Muscle of leg (tissue), 11 donors: Measurements from ENCODE around the gene SREBF2. TPM values are rescaled to one million over a fixed set of nuclear protein-coding genes. Genes with fewer than 3 reads are reported as not detected.

Source experiments
- DNase-seq: peaks from one replicate; pipeline ENCODE4 v3.0.0; 2013
- H3K27ac ChIP-seq: one replicate; pipeline ENCODE4 v1.5.1; 2013; ENCODE audit warnings: mild to moderate bottlenecking, low read length, control low read depth
- H3K27me3 ChIP-seq: one replicate; pipeline ENCODE4 v1.6.1; 2013; ENCODE audit warnings: low read length; ENCODE audit not compliant: control insufficient read depth, insufficient read depth
- H3K36me3 ChIP-seq: one replicate; pipeline ENCODE4 v1.6.1; 2013; ENCODE audit warnings: low read length; ENCODE audit not compliant: control insufficient read depth, insufficient read depth
- H3K4me1 ChIP-seq: one replicate; pipeline ENCODE4 v1.6.1; 2013; ENCODE audit warnings: low read length; ENCODE audit not compliant: control insufficient read depth, insufficient read depth
- H3K4me3 ChIP-seq: one replicate; pipeline ENCODE4 v1.5.1; 2013; ENCODE audit warnings: low read length, control low read depth
- H3K9me3 ChIP-seq: replicated peaks from 2 replicates; pipeline ENCODE4 v1.6.1; 2013; ENCODE audit warnings: low read depth, low read length; ENCODE audit not compliant: control insufficient read depth
- WGBS: methylation state at CpG from one replicate; pipeline ENCODE4 v1.1.5; 2013; ENCODE audit warnings: missing lambda C conversion rate; ENCODE audit not compliant: insufficient coverage; 5-methylcytosine and 5-hydroxymethylcytosine counted together
- polyA plus RNA-seq, 8 donors: library from polyadenylated mRNA; unstranded; fragments of 120-200 nt; gene quantifications; one replicate each; pipeline versions ENCODE4 v1.2.1 to v1.2.3, GENCODE V29; 2013; ENCODE audit warnings: inconsistent platforms in 1 of 8, low replicate concordance in 1 of 8; ENCODE audit not compliant: insufficient read length in 8 of 8, insufficient read depth in 1 of 8
- total RNA-seq: library from RNA; stranded (reverse); fragments of 120-200 nt; gene quantifications from one replicate; pipeline ENCODE4 v1.2.4, GENCODE V29; 2013

The SREBF2 gene
- total and polyA plus RNA-seq, 9 donors = 30.9 to 106 (median 81.2) TPM

DNA sequence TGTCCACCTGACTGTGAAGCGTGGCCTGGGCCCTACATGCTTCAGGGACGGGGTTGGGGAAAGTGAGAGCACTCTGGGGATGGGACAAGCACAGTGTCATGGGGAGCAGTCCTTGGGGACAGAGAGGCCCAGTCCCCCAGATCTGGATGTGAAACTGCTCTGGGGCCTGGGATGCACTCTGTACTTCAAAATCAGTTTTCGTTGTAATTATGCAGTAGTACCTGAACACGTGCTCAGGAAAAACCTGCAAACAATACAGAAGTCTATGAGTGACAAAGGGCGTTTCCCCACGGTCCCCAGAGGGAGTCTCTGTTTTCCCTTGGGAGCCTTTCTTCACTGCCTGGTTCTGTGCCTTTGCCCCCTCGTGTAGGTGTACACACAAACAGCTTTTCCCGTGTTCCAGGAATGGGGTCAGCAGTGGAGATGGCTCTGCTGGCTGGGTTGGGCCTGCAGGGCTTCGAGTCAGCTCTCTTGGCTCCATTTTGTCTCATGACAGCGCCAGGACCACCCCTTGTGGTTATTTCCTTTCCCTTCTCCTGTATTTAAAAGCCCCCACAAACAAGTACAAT is 98.9 kb downstream of the SREBF2 start:
- Histone ChIP-seq H3K36me3 (no peaks in the 10 kb centered on the region), H3K9me3 (no peaks in the 10 kb centered on the region), H3K27me3 (peaks cover 19% of the 10 kb centered on the region), H3K27ac (no peak overlapping the region), H3K4me3 (no peak overlapping the region), H3K4me1 (peaks cover 12% of the 10 kb centered on the region)
- 63% methylated on average over 6 of the region's 10 CpGs for WGBS
- no peak for DNase-seq

DNA sequence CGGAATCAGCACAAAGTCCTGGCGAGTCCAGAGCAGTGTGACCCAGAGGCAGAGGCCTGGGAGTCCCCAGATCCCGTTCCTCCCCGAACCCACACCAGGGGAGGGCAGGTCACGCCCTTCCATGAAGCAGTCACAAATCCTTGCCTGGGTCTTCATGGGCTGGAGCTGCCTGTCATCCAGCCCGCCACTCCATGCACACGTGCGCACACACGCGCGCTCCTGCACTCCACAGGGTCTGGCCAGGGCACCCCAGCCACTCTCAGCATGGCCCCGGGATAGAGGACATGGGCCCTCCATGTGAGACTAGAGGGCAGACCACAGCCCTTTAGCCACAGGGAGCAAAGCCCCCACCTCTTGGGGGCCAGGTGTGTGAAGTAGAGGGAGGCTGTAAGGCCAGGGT is 99.4 kb downstream of the SREBF2 start:
- Histone ChIP-seq H3K4me1 (peaks cover 12% of the 10 kb centered on the region), H3K9me3 (no peaks in the 10 kb centered on the region), H3K27me3 (peaks cover 13% of the 10 kb centered on the region), H3K4me3 (no peak overlapping the region), H3K27ac (no peak overlapping the region), H3K36me3 (peaks cover 3% of the 10 kb centered on the region)
- no peak for DNase-seq
- 80% methylated on average over 12 of the region's 12 CpGs for WGBS

DNA sequence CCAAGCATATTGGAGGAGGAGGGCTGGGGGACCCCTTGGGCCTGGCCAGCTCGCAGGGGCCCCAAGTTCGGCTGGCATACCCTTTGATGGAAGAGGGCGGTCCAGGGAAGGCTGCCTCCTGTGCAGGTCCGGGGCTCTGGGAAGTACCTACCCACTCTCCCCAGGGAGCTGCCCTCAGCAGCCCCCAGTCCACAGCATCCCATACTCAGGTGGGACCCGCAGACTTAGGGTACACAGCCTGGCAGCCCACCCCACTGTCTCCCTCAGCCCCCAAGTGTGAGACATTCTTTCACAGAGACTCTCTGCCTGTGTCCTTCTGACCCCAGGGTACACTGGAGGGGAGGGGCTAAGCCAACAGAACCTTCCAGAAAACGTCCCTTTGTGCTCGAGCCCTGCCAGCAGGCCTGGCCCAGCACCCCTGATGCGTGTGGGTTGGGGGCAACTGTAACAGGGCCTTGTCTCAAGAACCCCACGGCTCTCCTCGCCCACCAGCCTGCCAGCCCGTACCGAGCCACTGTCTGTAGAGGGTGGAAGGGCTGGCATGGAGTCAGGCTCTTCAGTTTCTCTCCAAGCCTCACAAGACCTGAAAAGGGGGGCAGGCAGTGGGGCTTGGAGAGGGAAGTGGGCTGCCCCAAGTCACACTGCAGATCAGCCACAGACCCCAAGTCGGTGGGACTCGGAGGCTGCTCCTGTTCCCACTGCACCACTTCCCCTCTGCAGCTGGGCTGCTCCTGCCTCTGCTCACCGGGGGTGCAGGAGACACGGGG is 100.7 kb downstream of the SREBF2 start:
- no peak for DNase-seq
- Histone ChIP-seq H3K36me3 (peaks cover 3% of the 10 kb centered on the region), H3K4me3 (no peak overlapping the region), H3K27me3 (peaks cover 2% of the 10 kb centered on the region), H3K9me3 (no peaks in the 10 kb centered on the region), H3K4me1 (peaks cover 12% of the 10 kb centered on the region), H3K27ac (no peak overlapping the region)
- 59% methylated on average over 10 of the region's 16 CpGs for WGBS

DNA sequence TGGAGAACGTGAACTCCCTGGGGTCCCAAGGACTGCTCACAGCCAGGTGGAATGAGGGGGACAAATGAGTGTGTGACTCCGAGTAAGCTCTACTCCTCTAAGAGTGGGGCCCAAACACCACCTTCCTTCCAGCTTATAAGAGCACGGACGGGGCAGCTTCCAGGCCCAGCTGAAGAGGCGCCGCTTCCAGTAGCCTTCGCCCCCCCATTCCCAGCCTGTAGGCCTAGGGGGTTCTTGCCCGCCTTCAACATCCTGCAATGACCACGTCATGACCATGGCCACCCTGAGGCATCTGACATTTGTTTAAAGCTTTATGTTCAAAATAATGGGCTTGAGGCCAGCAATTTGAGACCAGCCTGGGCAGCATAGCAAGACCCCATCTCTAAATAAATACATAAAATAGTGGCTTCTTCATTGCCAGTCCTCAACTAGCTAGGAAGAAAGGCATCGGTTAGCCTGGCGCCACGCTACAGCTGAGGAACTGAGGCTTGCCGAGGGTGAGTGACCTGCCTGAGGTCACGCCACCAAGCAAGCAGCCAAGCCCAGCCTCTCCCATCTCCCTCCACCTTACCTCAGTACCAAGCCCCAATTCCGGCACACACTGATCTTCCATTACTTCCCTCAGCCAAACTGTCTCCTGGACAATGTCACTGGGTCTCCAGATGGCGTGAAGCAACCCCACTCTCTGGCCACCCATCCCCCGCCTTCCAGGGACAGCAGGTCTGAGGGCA is 101.5 kb downstream of the SREBF2 start:
- no peaks in the 10 kb centered on the region for H3K27me3 ChIP-seq
- H3K4me1 ChIP-seq = peaks cover 13% of the 10 kb centered on the region
- H3K27ac ChIP-seq = no peak overlapping the region
- no peak for DNase-seq
- H3K36me3 ChIP-seq = peaks cover 3% of the 10 kb centered on the region
- no peaks in the 10 kb centered on the region for H3K9me3 ChIP-seq
- no peak overlapping the region for H3K4me3 ChIP-seq
- WGBS = 89% methylated on average over 11 of the region's 17 CpGs

DNA sequence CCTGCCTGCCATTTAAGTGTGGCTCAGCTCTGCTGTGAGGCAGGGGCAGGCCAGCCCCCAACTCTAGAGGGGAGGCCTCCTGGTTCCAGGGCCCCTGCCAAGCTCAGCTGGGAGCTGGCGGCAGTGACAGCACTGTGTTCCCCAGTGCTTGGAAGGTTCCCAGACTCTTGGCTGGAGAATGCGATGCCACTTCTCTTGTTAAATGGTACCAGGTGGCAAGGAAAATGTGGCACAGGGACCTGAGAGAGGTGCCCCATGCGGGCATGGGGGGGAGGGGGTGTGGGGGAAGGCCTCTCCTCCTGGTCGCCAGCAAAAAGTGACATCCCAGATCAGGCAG is 102.1 kb downstream of the SREBF2 start:
- Histone ChIP-seq H3K4me3 (no peak overlapping the region), H3K27me3 (no peaks in the 10 kb centered on the region), H3K9me3 (no peaks in the 10 kb centered on the region), H3K27ac (no peak overlapping the region), H3K4me1 (peaks cover 14% of the 10 kb centered on the region), H3K36me3 (peaks cover 3% of the 10 kb centered on the region)
- DNase-seq = no peak
- WGBS = 69% methylated on average over 2 of the region's 4 CpGs

DNA sequence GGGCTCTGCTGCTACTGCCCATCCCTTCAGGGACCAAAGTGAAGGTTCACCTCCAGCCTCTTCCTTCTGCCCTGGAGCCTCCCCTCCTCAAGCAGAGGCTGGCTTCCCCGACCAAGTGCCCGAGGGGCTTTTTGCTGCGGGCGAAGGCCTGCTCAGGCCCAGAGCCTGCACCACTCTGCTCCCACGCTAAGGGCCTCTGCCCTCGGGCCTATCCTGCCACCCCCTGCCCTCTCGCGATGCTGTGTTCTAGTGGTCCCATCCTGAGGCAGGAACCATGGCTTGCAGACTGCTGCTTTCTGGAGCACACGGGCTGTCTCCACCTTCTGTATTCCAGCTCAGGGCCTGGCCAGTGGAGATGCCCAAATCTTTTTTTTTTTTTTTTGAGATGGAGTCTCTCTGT is 102.6 kb downstream of the SREBF2 start:
- H3K27ac ChIP-seq = no peak overlapping the region
- DNase-seq = no peak
- no peak overlapping the region for H3K4me3 ChIP-seq
- H3K27me3 ChIP-seq = no peaks in the 10 kb centered on the region
- 89% methylated on average over 7 of the region's 9 CpGs for WGBS
- no peaks in the 10 kb centered on the region for H3K9me3 ChIP-seq
- peaks cover 16% of the 10 kb centered on the region for H3K4me1 ChIP-seq
- H3K36me3 ChIP-seq = peaks cover 3% of the 10 kb centered on the region

DNA sequence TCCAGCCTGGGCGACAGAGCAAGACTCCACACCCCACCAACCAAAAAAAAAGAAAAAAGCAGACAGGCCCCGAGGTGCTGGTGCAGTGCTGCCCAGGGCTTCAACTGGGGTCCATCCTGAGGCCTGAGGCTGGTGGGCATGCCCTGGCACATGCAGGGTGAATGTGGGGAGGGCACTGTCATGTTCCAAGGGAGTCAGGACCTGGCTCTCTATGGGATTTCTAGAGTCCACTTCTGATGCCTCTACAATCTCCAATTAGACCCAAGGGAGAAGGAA is 103.9 kb downstream of the SREBF2 start:
- Histone ChIP-seq H3K4me3 (no peak overlapping the region), H3K4me1 (peaks cover 20% of the 10 kb centered on the region), H3K27me3 (no peaks in the 10 kb centered on the region), H3K27ac (no peak overlapping the region), H3K9me3 (no peaks in the 10 kb centered on the region), H3K36me3 (peaks cover 9% of the 10 kb centered on the region)
- 60% methylated on average over 1 of the region's 2 CpGs for WGBS
- DNase-seq = no peak

DNA sequence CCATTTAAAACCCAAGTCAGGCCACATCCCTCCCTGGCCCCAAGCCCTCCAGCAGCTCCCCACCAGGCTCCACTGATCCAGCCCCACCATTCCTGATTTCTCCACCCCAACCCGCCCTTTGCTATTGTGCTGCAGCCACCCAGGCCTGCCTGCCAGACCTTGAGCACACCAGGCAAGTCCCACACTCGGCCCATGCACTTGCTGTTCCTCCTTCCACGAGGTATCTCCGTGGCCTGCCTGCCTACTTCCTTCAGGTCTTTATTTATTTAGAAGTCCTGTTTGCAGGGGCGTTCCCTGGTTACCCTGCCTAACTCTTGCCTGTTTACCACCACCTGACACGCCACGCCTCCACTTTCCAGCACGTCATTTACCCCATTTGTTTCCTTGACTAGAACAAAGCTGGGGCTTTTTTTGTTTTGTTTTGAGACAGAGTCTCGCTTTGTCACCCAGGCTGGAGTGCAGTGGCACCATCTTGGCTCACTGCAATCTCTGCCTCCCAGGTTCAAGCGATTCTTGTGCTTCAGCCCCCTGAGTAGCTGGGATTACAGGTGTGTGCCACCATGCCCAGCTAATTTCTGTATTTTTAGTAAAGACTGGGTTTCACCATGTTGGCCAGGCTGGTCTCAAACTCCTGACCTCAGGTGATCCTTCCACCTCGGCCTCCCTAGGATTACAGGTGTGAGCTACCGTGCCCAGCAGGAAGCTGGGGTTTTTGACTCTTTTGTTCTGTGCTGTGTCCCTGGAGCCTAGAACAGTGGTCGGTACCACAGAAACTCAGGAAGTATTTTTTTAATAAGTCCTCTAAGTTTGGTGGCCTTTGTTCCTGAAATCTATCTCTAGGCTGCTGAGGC is 107.3 kb downstream of the SREBF2 start:
- Histone ChIP-seq H3K36me3 (peaks cover 16% of the 10 kb centered on the region), H3K27me3 (no peaks in the 10 kb centered on the region), H3K4me1 (peaks cover 20% of the 10 kb centered on the region), H3K27ac (no peak overlapping the region), H3K4me3 (no peak overlapping the region), H3K9me3 (no peaks in the 10 kb centered on the region)
- WGBS = 86% methylated on average over 9 of the region's 13 CpGs
- no peak for DNase-seq

DNA sequence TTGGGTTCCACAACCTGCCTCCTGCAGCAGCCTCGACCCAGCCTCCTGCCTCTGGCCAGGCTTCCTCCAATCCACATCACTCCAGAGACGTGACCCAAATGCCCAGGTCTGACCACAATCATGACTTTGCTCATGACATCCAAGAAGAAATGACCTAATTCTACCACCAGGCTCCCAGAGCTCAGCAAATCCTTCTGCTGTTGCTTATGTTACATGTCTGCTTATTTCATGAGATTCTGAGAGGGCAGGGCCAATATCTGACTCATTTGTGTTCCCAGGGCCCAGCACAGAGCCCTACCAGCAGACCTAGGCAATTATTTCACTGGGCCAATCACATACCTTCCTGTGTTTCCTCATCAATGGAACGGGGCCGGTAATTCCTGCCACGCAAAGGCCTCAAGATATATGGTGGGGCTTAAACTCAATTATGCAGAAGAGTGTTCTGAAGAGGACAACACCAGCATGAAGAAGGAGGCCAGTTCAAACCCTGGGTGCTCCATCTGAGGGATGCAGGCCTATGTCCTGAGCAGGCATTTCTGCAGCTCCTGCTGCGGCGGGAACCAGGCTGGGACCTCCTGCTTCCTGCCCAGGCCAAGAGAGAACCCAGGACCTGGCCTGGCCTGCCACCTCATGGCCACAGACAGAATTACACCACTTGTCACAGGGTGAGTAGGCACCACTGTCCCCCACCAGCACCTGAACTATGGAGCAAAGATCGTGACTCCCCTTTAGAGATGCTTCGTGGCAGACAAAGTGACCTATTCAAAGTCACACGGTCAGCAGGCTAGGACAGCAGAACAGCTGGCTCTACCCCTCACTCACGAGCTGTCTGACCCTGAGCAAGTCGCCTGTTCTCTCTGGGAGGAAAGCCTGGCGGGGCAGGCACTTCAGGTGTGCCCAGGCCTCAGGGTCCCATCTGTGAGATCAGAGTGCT is 108.2 kb downstream of the SREBF2 start:
- no peaks in the 10 kb centered on the region for H3K9me3 ChIP-seq
- no peak overlapping the region for H3K4me3 ChIP-seq
- DNase-seq = peak; percentile 84
- WGBS = 51% methylated on average over 13 of the region's 13 CpGs
- peaks cover 27% of the 10 kb centered on the region for H3K4me1 ChIP-seq
- peaks cover 16% of the 10 kb centered on the region for H3K36me3 ChIP-seq
- no peak overlapping the region for H3K27ac ChIP-seq
- no peaks in the 10 kb centered on the region for H3K27me3 ChIP-seq
